HG02571 (cell line): ENCODE results near the gene SLC26A2.

Experiments used
- ATAC-seq: cut with Tn5 transposase; IDR thresholded peaks from one replicate; pipeline ENCODE4 v1.9.1; 2021; ENCODE audit warnings: mild to moderate bottlenecking, moderate library complexity; ENCODE audit not compliant: unreplicated experiment

SLC26A2 gene

DNA sequence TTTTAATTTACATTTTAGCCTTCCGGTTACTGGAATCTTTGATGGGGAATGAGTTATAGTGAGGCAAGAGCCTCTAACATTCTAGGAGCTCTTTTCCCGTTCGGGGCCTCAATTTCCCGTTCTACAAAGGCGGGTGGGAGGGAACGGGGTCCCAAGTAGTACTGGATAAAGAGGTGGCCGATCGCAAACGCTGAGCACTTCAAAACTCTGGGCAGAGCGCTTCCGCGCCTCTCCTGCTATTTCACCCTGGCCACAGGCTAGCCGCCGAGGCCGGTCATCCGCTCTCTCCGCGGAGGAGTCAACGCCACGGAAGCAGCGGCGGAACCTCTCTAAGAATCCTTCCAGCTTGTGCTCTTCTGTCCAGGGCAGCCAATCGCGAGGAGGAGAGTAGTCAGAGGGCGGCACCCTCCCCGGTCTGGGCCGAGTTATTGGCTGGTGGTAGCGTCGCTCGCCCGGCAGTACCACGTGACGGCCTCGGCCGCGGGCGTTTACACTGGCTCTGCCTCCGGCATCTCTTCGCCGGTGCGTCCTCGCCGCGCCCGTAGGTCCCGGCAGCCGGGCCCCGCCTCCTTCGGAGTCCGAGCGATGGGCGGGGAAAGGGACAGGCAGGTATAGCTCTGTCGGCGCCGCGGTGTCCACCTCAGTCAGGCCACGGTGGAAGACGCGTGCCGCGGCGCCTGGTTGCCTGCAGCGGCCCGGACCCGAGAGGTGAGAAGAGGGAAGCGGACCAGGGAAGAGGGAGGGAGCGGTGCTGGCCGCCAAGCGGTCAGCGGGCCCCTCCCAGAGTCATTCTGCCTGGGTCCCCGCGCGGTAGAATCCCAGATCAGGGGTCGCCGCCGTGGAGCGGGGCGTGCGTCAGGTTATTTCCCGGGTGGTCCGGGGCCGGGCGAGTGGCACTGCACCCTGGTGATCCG lies at the start of gene SLC26A2:
SLC26A2 (plus strand) TSS at position 487 of the 914 bp plus-strand sequence. CDS start 16,895 bp downstream, outside the sequence.
- ATAC-seq, result peak; percentile 99

DNA sequence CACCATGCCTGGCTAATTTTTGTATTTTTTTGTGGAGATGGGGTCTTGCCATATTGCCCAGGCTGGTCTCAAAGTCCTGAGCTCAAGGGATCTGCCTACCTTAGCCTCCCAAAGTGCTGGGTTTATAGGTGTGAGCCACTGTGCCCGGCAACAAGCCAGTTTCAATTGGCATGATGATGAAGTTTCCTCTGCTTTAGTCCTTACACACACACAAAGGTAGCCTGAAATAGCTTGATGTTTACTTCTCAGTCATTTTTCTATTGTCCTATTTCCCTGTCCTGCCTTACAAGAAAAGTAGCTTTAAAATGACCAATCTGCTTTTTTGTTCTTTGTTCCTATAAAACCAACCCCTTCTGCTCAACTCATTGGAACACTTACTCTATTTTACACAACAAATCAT lies 49.5 kb upstream of the SLC26A2 start:
- no peak for ATAC-seq

DNA sequence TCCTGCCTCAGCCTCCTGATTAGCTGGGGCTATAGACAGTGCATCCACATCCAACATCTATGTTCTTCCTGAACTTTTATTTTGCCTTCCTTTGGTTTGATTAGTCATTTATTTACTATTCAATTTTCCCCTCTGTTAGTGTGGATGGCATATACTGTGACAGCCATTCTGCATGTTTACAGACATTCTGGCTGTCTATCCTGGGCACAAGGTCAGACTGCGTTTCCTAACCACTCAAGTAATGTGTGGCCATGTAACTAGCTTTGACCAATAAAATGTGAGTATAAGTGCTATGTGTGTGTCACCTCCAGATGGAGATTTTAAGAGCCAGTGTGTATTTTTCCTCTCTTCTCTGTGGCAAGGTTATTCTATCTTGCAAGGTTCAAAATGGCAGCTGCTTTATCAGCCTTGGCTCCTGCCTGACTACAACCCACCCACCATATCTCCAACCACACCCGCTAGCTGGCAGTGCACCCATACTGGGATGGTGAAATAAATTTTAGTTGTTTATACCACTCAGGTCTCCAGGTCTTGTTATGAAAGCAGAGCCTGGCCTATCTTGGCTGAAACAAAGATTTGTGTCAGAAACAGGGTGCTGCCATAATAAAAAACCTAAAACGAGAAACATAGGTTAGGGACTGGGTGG lies 48.2 kb upstream of the SLC26A2 start:
- no peak for ATAC-seq

DNA sequence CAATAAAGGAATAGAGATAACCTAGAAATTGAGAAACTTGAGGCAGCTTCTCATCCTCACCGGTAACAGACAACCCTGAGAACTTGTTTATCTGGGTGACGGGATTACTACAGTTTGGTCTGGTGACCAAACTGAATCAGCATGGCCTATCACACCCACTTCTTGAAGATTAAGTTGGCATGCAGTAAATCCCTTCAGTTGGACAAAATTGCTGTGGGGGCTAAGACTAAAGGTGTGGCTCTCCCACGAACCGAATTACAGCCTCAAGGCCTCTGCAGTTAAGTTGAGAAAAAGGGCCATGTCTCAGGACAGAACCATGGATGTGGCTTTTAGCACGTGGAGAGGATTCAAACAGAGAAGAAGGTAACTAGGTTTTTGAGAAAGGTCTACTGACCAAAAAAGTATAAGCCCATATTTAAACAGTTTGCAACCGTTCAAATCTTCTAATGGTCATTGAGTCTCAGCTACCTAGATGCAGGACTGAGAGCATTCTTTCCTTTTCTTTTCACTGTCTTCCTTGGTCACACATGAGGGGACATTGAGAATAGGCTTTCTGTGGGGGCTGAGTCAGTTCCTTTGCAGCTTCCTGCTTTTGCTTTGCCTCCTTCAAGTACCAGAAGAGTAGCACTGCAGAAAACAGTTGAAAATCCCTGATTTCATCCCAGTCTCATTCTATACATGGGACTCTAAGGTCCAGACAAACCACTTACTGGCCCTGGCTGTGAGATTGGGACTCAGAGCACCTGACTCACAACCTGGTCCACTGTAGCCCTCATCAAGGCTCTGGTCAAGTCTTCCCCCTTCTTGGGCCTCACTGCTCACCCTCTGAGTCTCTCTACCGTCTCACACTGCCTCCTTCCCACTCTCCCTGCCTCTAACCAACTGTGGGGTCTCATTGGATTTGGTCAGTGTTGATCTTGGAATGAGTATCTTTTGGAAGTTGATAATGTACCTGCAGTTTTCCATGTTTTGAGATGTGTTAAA lies 46.8 kb upstream of the SLC26A2 start:
- ATAC-seq, result no peak

DNA sequence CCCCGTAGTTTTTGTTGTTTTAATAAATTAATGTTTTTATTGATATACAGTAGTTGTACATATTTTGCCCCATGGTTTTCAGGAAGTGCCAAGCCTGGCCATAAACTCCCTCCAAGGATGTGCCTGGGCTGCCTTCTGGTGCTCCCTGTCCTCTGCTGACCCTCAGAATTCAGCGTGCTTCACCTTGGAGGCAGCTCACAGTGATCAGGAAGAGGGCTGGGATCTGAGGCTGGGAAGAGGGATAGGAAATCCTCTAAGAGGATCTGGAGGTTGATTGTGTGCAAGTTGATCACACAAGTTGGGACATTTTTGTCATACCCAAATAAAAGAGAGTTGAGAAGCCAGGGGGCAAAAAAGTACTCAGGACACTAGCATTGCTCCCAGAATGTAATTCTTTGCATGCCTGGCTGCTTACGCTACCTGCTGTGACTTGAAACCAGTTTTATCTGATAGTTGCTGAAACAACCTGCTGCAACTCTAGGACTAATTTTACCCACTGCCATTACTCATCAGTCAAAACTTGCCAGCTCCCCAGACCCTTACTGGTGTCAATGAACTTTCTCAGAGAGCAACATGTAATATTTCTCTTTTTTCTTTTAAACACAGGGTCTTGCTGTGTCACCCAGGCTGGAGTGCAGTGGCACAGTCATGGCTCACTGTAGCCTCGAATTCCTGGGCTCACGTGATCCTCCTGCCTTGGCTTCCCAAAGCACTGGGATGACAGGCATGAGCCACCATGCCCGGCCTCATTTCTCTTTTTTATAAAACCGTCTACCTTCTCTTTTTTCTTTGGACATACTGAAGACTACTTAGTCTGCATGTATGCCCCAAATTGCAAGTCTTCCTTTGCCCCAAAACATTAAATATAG lies 44.9 kb upstream of the SLC26A2 start:
- ATAC-seq, result no peak

DNA sequence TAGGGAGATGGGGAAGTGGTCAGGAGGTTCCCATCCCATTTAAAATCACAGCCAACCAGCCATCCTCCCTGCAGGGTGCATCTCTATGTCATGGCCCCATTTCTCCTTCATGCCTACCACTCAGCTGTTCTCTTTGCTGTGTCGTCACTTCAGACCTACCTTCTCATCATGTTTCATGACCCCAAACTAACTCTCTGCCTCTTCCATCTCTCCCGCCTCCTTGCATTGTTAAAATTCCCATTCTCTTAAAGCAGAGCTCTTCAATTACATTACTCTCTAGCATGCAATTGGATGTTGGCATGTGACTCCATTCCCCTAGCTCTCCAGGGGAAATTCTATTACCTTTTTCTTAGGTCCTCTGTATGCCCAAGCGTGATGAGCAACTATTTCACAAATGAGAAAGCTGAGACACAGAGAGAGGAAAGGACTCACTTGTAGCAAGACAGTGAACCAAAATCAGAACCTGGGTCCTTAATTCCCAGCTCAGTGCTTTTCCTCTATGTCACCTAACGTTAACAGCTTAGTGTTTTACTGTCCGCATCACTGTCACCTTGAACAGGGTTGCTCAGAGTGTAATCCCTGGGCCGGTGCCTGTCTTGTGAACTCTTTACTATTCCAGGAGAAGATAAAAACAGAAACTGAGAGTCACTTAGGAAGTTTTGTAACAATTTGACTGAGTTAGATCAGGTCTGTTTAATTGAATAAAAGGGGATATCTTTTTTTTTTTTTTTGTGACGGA lies 44.1 kb upstream of the SLC26A2 start:
- no peak for ATAC-seq

- no peak for ATAC-seq
Observed at GRCh38 chr5:149917073-149917676, 43.4 kb upstream of the SLC26A2 start.

DNA sequence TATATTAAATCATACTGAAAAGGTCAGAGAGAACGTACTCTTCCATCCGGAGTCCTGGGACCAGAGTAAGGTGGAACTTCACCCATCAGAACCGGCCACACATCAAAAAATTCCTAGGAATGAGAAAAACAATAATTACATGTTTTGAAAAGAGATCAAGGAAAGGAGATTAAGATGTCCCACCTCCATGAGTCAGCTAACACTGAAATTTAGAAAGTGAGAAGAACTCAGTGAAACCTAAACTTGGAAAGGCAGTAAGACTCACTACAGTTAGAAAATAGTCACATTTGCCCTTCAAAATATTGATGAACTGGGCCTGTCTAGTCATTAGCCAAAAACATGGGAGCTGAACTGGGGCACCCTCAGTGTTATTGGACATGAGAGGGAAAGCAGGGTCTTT lies 39.0 kb upstream of the SLC26A2 start:
- no peak for ATAC-seq

DNA sequence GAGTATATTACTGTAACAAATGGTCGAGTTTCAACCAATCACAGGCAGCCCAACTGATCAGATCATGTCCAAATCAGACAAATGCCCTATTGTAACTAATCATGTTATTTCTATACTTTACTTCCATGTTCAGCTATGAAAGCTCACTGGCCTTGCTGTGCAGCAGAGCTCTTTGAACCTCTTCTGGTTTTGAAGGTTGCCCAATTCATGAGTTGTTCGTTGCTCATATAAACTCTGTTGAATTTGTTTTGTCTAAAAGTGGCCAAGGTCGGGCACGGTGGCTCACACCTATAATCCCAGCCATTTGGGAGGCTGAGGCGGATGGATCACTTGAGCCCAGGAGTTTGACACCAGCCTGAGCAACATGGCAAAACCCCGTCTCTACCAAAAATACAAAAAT lies 37.6 kb upstream of the SLC26A2 start:
- ATAC-seq, result no peak

- ATAC-seq, result no peak
Observed at GRCh38 chr5:149924486-149924885, 36.1 kb upstream of the SLC26A2 start.

DNA sequence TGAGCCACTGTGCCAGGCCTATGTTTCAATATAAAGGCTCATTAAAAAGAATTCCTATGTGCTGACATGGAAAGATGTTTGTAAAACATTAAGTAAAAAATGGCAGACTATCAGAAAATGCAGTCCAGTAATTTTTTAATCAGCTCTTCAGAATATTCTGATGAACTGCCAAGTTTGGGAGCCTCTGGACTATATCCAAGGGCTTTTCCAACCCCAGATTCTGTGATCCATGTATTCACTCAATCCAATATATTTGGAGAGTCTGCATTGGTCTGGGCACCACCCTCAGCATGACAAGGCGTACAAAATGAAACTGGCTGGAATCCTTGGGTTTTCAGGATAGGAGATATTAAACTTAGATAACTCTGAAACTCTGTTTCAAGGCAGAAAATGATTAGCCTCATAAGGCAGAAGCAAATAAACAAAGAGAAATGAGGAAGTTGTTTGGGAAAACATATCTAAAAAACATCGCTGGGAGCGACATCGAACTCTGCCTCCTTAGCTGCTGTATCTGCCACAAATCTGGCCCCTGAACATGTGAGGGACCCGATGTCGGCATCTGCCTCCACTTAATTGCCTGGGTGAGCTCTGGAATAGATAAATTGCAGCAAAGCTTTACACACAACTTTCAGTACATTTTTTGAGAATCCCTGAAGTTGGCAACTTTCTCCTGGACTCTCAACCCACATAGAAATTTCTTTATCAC lies 30.4 kb upstream of the SLC26A2 start:
- no peak for ATAC-seq

DNA sequence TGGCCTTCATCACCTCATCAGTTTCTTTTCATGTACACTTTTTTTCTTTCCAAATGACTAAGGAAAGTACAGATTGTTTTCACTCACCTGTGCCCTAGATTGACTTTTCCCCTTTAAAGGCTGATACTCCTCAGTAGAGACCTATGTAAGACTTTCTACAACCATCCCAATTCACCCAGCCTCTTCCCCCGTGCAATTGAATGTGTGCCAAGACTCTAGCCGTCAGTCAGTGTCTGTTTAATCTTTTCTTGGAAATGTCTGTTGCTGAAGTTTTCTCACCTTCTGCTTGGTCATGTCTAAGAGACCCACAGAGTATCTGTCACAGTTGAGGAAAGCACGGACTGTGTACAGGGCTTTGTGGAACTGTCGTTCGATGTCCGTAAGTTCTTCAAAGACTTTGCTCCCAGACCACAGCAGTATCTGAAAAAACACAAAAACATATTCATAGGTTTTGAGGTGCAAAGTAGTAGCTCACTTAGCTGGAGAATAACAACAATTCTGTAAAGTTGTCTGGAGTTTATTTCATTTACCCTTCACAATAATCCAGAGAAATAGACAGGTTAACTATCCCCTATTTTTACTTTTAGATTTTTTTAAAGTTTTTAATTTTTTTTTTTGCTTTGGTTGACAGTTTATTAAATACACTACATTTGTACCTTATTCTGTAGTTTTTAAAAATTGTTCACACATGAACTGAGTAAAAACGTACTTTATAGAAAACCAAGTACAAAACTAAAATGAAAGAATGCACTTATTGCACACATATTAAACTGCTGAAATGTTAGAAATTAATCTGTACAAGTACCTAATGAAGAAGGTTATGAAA lies 29.6 kb upstream of the SLC26A2 start:
- ATAC-seq, result no peak

- ATAC-seq, result no peak
Observed at GRCh38 chr5:149931992-149932436, 28.5 kb upstream of the SLC26A2 start.

DNA sequence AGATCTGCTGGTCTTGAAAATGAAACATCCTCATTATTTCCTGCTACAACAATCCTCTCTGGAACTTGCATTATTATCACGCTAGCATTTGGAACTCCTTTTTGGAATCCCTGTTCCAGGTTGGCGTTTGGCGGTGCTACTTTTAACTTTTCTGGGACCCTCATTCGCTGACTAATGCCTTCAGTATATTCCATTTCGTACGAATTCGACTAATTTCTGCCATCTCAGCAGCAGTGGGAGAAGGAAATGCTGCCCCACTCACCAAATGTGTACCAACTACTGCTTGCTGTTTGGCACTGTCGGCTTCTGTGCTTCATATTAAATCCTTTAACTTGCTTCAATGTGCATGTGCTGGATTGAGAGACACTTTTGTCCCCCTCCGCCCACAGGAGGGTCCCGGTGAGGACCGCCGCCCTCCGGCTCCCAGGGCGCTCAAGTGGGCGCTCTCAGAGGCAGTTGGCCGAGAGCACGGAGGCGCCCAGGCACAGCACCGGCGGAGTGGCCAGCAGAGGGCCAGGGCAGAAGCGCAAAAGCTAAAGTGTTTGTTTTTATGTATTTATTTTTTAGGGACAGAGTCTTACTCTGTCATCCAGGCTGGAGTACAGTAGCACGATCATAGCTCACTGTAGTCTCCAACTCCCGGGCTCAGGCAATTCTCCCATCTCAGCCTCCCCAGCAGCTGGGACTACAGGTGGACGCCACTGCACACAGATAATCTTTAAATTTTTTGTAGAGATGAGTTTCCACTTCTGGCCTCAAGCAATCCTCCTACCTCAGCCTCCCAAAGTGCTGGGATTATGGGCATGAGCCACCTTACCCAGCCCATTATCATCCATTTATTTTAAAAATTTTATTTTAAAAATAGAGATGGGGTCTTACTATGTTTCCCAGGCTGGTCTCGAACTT lies 27.9 kb upstream of the SLC26A2 start:
- ATAC-seq, result no peak

DNA sequence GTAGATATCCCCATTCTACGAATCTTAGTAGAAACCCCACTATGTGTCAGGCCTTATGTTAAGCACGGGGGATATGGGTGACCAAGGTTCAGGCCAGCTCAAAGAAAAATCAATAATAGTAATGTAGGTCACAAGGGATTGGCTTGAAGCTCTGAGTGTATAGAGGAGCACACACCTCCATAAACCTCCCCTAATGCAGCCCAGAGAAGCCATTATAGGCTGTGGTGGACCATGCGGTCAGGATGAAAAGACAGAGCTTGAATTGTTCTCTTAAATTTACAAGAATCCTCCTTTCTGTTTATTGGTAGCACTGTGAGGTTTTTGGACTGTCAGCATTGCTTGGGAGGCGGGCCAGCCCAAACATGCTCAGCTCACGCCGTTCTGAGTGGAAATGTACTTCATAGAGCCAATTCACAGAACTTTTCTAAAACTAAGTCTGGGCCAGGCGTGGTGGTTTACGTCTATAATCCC lies 25.1 kb upstream of the SLC26A2 start:
- no peak for ATAC-seq

DNA sequence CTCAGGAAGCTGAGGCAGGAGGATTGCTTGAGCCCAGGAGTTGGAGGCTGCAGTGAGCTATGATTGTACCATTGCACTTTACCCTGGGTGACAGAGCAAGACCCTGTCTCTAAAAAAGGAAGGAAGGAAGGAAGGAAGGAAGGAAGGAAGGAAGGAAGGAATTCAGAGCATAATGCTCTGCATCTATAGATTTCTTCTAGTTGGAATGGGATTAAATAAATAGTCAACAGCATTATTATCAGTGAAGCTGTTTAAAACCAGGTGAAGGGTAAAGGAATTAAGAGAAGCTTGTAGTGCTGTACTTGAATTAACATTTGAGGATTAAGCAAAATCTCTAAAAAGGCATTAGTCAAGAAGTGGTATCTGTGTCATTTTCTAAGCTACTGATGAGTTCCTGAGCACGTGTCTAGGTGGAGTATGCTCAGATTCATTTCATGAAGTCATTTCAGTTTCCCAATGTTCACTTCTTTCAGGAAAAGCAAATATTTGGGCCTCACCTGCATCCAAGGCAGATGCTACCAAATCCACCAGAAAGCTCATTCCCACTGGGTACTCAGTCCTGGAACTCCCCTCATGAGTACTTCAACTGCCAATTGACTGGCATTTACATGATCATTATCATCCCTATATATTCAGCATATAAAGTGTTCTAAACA lies 24.4 kb upstream of the SLC26A2 start:
- ATAC-seq, result no peak
